Common myeloid progenitor, CD34-positive (primary cell): ENCODE measurements around the gene SLC13A2.

Experiments
- CTCF ChIA-PET: fragments of 350-600 bp; sonication (Branson Sonifier 250); formaldehyde crosslinking; loops from one replicate; lab custom pipeline; 2021; ENCODE audit warnings: antibody characterized with exemption; lab: Charles Lee
- POLR2A ChIA-PET: fragments of 350-600 bp; sonication (Branson Sonifier 250); formaldehyde crosslinking; loops from one replicate; lab custom pipeline; 2021; ENCODE audit warnings: antibody characterized with exemption; lab: Charles Lee
- DNase-seq, 3 donors: peaks; one replicate each; pipeline versions ENCODE4 v3.0.0 to v3.0.0-alpha.2; 2013
- H3K27ac ChIP-seq, 2 experiments: 1 replicate in 1 of 2; 2 replicates in 1 of 2; pipeline ENCODE4 v1.7.0; 2013; ENCODE audit warnings: inconsistent platforms in 2 of 2, low read length in 2 of 2, mild to moderate bottlenecking in 2 of 2, low read depth in 1 of 2, moderate library complexity in 1 of 2; ENCODE audit not compliant: severe bottlenecking in 2 of 2, insufficient read depth in 1 of 2, poor library complexity in 1 of 2
- H3K27me3 ChIP-seq, 5 experiments: replicated peaks in 2 of 5; 1 replicate in 3 of 5; 2 replicates in 2 of 5; pipeline versions ENCODE4 v1.6.1 to v1.7.0; 2013; ENCODE audit warnings: low read length in 4 of 5, mild to moderate bottlenecking in 2 of 5, moderate library complexity in 2 of 5, inconsistent platforms in 1 of 5; ENCODE audit not compliant: insufficient read depth in 5 of 5, control insufficient read depth in 4 of 5
- H3K36me3 ChIP-seq, 4 experiments: 1 replicate in 2 of 4; 2 replicates in 2 of 4; pipeline versions ENCODE4 v1.6.1 to v1.7.0; 2013; ENCODE audit warnings: low read length in 3 of 4, control low read depth in 1 of 4, mild to moderate bottlenecking in 1 of 4; ENCODE audit not compliant: control insufficient read depth in 4 of 4, insufficient read depth in 4 of 4
- H3K4me1 ChIP-seq, 4 experiments: 1 replicate in 3 of 4; 2 replicates in 1 of 4; pipeline versions ENCODE4 v1.6.1 to v1.7.1; 2013; ENCODE audit warnings: low read length in 3 of 4, mild to moderate bottlenecking in 3 of 4, control low read depth in 1 of 4, inconsistent platforms in 1 of 4, moderate library complexity in 1 of 4; ENCODE audit not compliant: control insufficient read depth in 4 of 4, insufficient read depth in 4 of 4; ENCODE audit errors: control extremely low read depth in 1 of 4
- H3K4me3 ChIP-seq, 7 experiments: 1 replicate in 4 of 7; 2 replicates in 3 of 7; pipeline versions ENCODE4 v1.5.1 to v1.7.0; 2013; ENCODE audit warnings: mild to moderate bottlenecking in 7 of 7, low read length in 6 of 7, moderate library complexity in 6 of 7, inconsistent platforms in 2 of 7, low read depth in 2 of 7, control low read depth in 1 of 7; ENCODE audit not compliant: insufficient read depth in 4 of 7, control insufficient read depth in 1 of 7; ENCODE audit errors: extremely low read depth in 1 of 7
- H3K9me3 ChIP-seq, 5 experiments: 1 replicate in 4 of 5; 2 replicates in 1 of 5; pipeline versions ENCODE4 v1.6.1 to v1.7.1; 2013; ENCODE audit warnings: low read length in 4 of 5, mild to moderate bottlenecking in 2 of 5, inconsistent platforms in 1 of 5, low read depth in 1 of 5, moderate library complexity in 1 of 5; ENCODE audit not compliant: control insufficient read depth in 4 of 5, insufficient read depth in 2 of 5; ENCODE audit errors: control extremely low read depth in 1 of 5
- whole genome bisulfite sequencing: methylation state at CpG from one replicate; pipeline ENCODE4 v1.1.5; 2013; ENCODE audit not compliant: insufficient coverage; 5-methylcytosine and 5-hydroxymethylcytosine counted together

SLC13A2 gene

DNA sequence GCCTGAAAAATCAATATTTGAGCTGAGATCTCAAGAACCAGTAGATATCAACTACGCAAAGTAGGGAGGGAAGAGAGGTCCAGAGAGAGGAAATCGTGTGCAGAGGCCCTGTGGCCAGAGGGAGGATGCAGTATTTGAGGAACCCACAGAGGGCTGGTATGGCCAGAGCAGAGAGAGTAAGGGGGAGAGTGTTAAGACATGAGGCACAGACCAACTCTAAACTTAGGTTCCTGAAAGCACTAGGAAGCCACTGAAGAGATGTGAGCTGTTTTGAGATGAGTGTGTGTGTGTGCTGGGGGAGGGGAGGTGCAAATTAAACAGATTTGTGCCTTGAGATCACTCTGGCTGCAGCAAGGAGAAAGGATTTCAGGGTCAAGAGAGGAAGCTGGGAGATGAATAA, 10.9 kb downstream of the SLC13A2 start:
- no peak overlapping the region for H3K4me3 ChIP-seq
- ChIA-PET CTCF (interaction anchor here (0.9 to 2.2 kb wide), 2 partner anchors 8 to 93 kb away, joined by 3 to 6 read pairs; partner anchors contain the start of gene ALDOC), POLR2A (no interaction called here)
- peaks cover 0 to 19% (median 4%) of the 10 kb centered on the region in 4 experiments for H3K4me1 ChIP-seq
- no peaks in the 10 kb centered on the region for H3K36me3 ChIP-seq
- no peak overlapping the region for H3K27ac ChIP-seq
- H3K9me3 ChIP-seq, result no peaks in the 10 kb centered on the region
- no peaks in the 10 kb centered on the region for H3K27me3 ChIP-seq
- DNase-seq, result peak in 2 of 3 donors; percentile 27 to 37
- 42% methylated on average over 2 of the region's 2 CpGs for WGBS

DNA sequence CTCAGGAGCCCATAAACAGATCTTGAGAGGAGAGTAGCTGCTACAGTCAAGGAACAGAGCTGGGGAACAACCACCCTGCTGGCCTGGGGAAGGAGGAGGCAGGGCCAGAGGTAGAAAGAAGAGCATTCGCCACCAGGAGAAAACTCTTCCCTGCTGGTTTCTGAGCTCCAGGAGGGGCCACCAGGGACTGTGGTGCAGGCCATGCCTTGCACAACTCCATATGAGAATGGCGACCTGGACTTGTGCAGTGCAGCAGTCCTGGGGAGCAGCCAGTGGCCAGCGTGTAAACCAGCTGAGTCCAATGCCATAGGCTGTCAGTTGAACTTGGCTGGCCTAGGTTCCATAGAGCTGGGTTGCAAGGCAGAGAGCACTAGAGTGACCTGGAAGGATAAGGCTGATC, 11.6 kb downstream of the SLC13A2 start:
- no peaks in the 10 kb centered on the region for H3K9me3 ChIP-seq
- no peak overlapping the region for H3K4me3 ChIP-seq
- DNase-seq, result no peak
- H3K27ac ChIP-seq, result no peak overlapping the region
- WGBS, result 95% methylated on average over 3 of the region's 3 CpGs
- peaks cover 0 to 19% (median 4%) of the 10 kb centered on the region in 4 experiments for H3K4me1 ChIP-seq
- POLR2A ChIA-PET, result no interaction called here
- CTCF ChIA-PET, result interaction anchor here (1.0 to 2.2 kb wide), 5 partner anchors 7 to 68 kb away, joined by 3 to 6 read pairs (median 5); no protein-coding TSS in a partner anchor
- H3K27me3 ChIP-seq, result no peaks in the 10 kb centered on the region
- H3K36me3 ChIP-seq, result no peaks in the 10 kb centered on the region

- ChIA-PET POLR2A (no interaction called here), CTCF (interaction anchor here (0.6 to 2.5 kb wide), 3 partner anchors 58 to 79 kb away, joined by 3 to 8 read pairs (median 3); no protein-coding TSS in a partner anchor)
- Histone ChIP-seq H3K4me3 (no peak overlapping the region), H3K9me3 (no peaks in the 10 kb centered on the region), H3K4me1 (peaks cover 0 to 22% (median 5%) of the 10 kb centered on the region in 4 experiments), H3K27me3 (no peaks in the 10 kb centered on the region), H3K36me3 (no peaks in the 10 kb centered on the region), H3K27ac (no peak overlapping the region)
- no peak for DNase-seq
- WGBS, result 88% methylated on average over 1 of the region's 5 CpGs
Observed at GRCh38 chr17:28487881-28488532, 14.6 kb downstream of the SLC13A2 start.

- 100% methylated on average over 5 of the region's 7 CpGs for WGBS
- Histone ChIP-seq H3K27me3 (no peaks in the 10 kb centered on the region), H3K9me3 (no peaks in the 10 kb centered on the region), H3K4me1 (peaks cover 0 to 22% (median 6%) of the 10 kb centered on the region in 4 experiments), H3K36me3 (no peaks in the 10 kb centered on the region), H3K4me3 (no peak overlapping the region), H3K27ac (no peak overlapping the region)
- POLR2A ChIA-PET, result no interaction called here
- CTCF ChIA-PET, result interaction anchor here (0.6 to 17.1 kb wide), 3 partner anchors 46 to 78 kb away, joined by 3 to 260 read pairs (median 3); no protein-coding TSS in a partner anchor
- DNase-seq, result no peak
Observed at GRCh38 chr17:28488533-28489276, 15.3 kb downstream of the SLC13A2 start.

GRCh38 chr17:28491286-28491685, 17.8 kb downstream of the SLC13A2 start:
- ChIA-PET POLR2A (no interaction called here), CTCF (interaction anchor here (17.1 kb wide), 1 partner anchor 43 kb away, joined by 260 read pairs; no protein-coding TSS in a partner anchor)
- no peak overlapping the region for H3K4me3 ChIP-seq
- WGBS, result 94% methylated on average over 6 of the region's 11 CpGs
- no peak overlapping the region for H3K27ac ChIP-seq
- no peaks in the 10 kb centered on the region for H3K9me3 ChIP-seq
- H3K36me3 ChIP-seq, result no peaks in the 10 kb centered on the region
- H3K27me3 ChIP-seq, result no peaks in the 10 kb centered on the region
- H3K4me1 ChIP-seq, result peaks cover 0 to 6% (median 2%) of the 10 kb centered on the region in 4 experiments
- no peak for DNase-seq

- no peaks in the 10 kb centered on the region for H3K27me3 ChIP-seq
- 97% methylated on average over 3 of the region's 3 CpGs for WGBS
- no peak overlapping the region for H3K4me3 ChIP-seq
- ChIA-PET POLR2A (no interaction called here), CTCF (interaction anchor here (1.2 to 17.1 kb wide), 4 partner anchors 7 to 56 kb away, joined by 4 to 260 read pairs (median 19); no protein-coding TSS in a partner anchor)
- no peaks in the 10 kb centered on the region for H3K9me3 ChIP-seq
- H3K4me1 ChIP-seq, result peaks cover 0 to 6% (median 2%) of the 10 kb centered on the region in 4 experiments
- H3K36me3 ChIP-seq, result no peaks in the 10 kb centered on the region
- DNase-seq, result no peak
- no peak overlapping the region for H3K27ac ChIP-seq
Observed at GRCh38 chr17:28491860-28492259, 18.4 kb downstream of the SLC13A2 start.
